GM10266 (cell line): ENCODE results near the gene TBX18.

Experiments
- DNase-seq: peaks from one replicate; pipeline ENCODE4 v3.0.0; 2012; ENCODE audit errors: extremely low spot score
- TF ChIP-seq, protein P1 (sequence below): IDR thresholded peaks from 2 replicates; pipeline ENCODE4 v1.5.1; 2012; ENCODE audit warnings: mild to moderate bottlenecking, low read depth; ENCODE audit not compliant: control insufficient read depth, insufficient read depth; ENCODE audit errors: missing control alignments

TBX18 gene

GRCh38 chr6:84733889-84734288, 30.5 kb downstream of the TBX18 start:
- DNase-seq: no peak

GRCh38 chr6:84731901-84732300, 32.5 kb downstream of the TBX18 start:
- TF ChIP-seq, protein P1, sequence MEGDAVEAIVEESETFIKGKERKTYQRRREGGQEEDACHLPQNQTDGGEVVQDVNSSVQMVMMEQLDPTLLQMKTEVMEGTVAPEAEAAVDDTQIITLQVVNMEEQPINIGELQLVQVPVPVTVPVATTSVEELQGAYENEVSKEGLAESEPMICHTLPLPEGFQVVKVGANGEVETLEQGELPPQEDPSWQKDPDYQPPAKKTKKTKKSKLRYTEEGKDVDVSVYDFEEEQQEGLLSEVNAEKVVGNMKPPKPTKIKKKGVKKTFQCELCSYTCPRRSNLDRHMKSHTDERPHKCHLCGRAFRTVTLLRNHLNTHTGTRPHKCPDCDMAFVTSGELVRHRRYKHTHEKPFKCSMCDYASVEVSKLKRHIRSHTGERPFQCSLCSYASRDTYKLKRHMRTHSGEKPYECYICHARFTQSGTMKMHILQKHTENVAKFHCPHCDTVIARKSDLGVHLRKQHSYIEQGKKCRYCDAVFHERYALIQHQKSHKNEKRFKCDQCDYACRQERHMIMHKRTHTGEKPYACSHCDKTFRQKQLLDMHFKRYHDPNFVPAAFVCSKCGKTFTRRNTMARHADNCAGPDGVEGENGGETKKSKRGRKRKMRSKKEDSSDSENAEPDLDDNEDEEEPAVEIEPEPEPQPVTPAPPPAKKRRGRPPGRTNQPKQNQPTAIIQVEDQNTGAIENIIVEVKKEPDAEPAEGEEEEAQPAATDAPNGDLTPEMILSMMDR: no peak
- no peak for DNase-seq

More at GRCh38 chr6:84733889-84734288, 30.5 kb downstream of the TBX18 start:
- TF ChIP-seq, protein P1: no peak

DNA sequence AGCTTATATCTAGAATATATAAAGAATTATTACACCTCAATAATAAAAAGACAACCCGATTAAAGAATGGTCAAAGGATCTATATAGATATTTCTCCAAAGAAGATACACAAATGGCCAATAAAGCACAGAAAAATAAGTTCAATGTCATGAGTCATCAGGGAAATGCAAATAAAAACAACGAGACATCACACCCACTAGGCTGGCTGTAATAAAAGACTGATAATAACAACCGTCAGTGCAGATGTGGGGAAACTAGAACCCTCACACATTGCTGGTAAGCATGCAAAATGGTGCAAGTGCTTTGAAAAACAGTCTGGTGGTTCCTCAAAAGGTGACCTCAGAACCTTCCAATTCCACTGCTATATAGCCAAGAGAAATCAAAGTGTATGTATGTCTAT, 33.0 kb downstream of the TBX18 start:
- no peak for DNase-seq

GRCh38 chr6:84728602-84729001, 35.8 kb downstream of the TBX18 start:
- DNase-seq: no peak

More for the DNA sequence above, 33.0 kb downstream of the TBX18 start:
- TF ChIP-seq, protein P1: no peak

DNA sequence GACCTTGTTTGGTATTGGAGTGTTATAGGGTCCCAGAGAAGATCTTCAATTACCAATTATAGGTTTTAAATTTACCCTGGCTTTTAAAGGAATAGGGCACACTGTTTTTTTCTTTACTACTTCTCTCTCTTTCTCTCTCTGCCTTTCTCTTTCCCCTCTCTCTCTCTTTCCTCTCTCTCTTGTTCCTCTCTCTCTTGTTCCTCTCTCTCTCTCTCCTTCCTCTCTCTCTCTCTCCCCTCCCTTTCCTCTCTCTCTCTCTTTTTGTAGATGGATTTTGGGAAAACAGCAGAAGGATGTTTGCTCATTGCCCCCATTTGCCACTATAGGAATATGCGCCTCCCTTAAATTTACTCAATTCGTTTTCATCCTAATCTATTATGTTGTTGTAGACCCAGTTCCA, 45.2 kb downstream of the TBX18 start:
- DNase-seq: no peak
- TF ChIP-seq, protein P1: no peak

More at GRCh38 chr6:84728602-84729001, 35.8 kb downstream of the TBX18 start:
- TF ChIP-seq, protein P1: peak; percentile 7

GRCh38 chr6:84718038-84718955, 46.1 kb downstream of the TBX18 start:
- TF ChIP-seq, protein P1: no peak

GRCh38 chr6:84709121-84709520, 55.3 kb downstream of the TBX18 start:
- DNase-seq: no peak
- TF ChIP-seq, protein P1: no peak

More at GRCh38 chr6:84718038-84718955, 46.1 kb downstream of the TBX18 start:
- no peak for DNase-seq
